NCI-H446 (cell line): Measurements from ENCODE around the gene GID4.
"Not testable (repeated sequence)": the region's sequence is repeated elsewhere in the genome, so short reads cannot be mapped to it uniquely, and the experiment has no call there.

Experiments
- DNase-seq, 2 experiments: peaks; one replicate each; lab custom pipeline; 2025; lab: John Stamatoyannopoulos, UW

The GID4 gene

GRCh38 chr17:18038861-18039534 lies at the start of gene GID4, which contains the start of gene ATPAF2:
Gene GID4, plus strand, starts transcription at chr17:18039408. Its CDS starts 57 bp downstream, at chr17:18039465.
Gene ATPAF2, minus strand, starts transcription at chr17:18039168. Its CDS starts 155 bp downstream, at chr17:18039013.
- DNase-seq: peak; percentile 96 to 99

- no peak for DNase-seq
These were observed 49.6 kb upstream of the GID4 start for GRCh38 chr17:17989618-17990017.

GRCh38 chr17:17990282-17990681 lies 48.9 kb upstream of the GID4 start:
- DNase-seq: no peak

GRCh38 chr17:17993366-17993765 lies 45.8 kb upstream of the GID4 start:
- DNase-seq: no peak

- no peak for DNase-seq
These were observed 45.4 kb upstream of the GID4 start for GRCh38 chr17:17993852-17994251.

GRCh38 chr17:17994271-17995069 lies 44.7 kb upstream of the GID4 start:
- peak in 1 of 2 experiments; percentile 36 for DNase-seq

- not testable (repeated sequence) for DNase-seq
These were observed 43.3 kb upstream of the GID4 start for GRCh38 chr17:17995887-17996286.

GRCh38 chr17:17998934-17999333 lies 40.3 kb upstream of the GID4 start:
- DNase-seq: no peak

GRCh38 chr17:17999364-18000029 lies 39.7 kb upstream of the GID4 start:
- no peak for DNase-seq

- DNase-seq: no peak
These were observed 39.2 kb upstream of the GID4 start for GRCh38 chr17:18000030-18000408.

GRCh38 chr17:18002171-18002570 lies 37.0 kb upstream of the GID4 start:
- no peak for DNase-seq

GRCh38 chr17:18004345-18004744 lies 34.9 kb upstream of the GID4 start:
- no peak for DNase-seq

GRCh38 chr17:18004884-18005305 lies 34.3 kb upstream of the GID4 start:
- DNase-seq: no peak

- no peak for DNase-seq
These were observed 33.7 kb upstream of the GID4 start for GRCh38 chr17:18005496-18005895.

- DNase-seq: no peak
These were observed 32.5 kb upstream of the GID4 start for GRCh38 chr17:18006495-18007239.

GRCh38 chr17:18008496-18009268 lies 30.5 kb upstream of the GID4 start:
- DNase-seq: no peak

GRCh38 chr17:18009609-18010420 lies 29.4 kb upstream of the GID4 start:
- DNase-seq: no peak

- DNase-seq: no peak
These were observed 27.9 kb upstream of the GID4 start for GRCh38 chr17:18011286-18011685.

GRCh38 chr17:18014006-18014405 lies 25.2 kb upstream of the GID4 start:
- DNase-seq: no peak

- peak in 1 of 2 experiments; percentile 46 for DNase-seq
These were observed 23.6 kb upstream of the GID4 start for GRCh38 chr17:18015593-18015992.
